GM19372 (cell line): ENCODE measurements around the gene RIC8A.
"Not testable (repeated sequence)": the region's sequence is repeated elsewhere in the genome, so short reads cannot be mapped to it uniquely, and the experiment has no call there.

Experiments used
- ATAC-seq: cut with Tn5 transposase; IDR thresholded peaks from one replicate; pipeline ENCODE4 v1.9.1; 2021; ENCODE audit warnings: mild to moderate bottlenecking, low read depth, moderate library complexity; ENCODE audit not compliant: unreplicated experiment

RIC8A gene

GRCh38 chr11:236774-237767, 29.6 kb downstream of the RIC8A start, which contains the start of gene PSMD13:
PSMD13 (plus strand) TSS chr11:236976; CDS start chr11:237050, 74 bp downstream.
- peak; percentile 77 for ATAC-seq

GRCh38 chr11:238346-238745, 30.8 kb downstream of the RIC8A start:
- ATAC-seq, result not testable (repeated sequence)

GRCh38 chr11:240315-240714, 32.8 kb downstream of the RIC8A start:
- ATAC-seq, result no peak

- ATAC-seq, result no peak
Observed at GRCh38 chr11:241634-242033, 34.1 kb downstream of the RIC8A start.

- no peak for ATAC-seq
Observed at GRCh38 chr11:244376-244775, 36.9 kb downstream of the RIC8A start.

GRCh38 chr11:249062-249461, 41.6 kb downstream of the RIC8A start:
- ATAC-seq, result no peak

- no peak for ATAC-seq
Observed at GRCh38 chr11:250274-250673, 42.8 kb downstream of the RIC8A start.

GRCh38 chr11:250740-251299, 43.3 kb downstream of the RIC8A start:
- no peak for ATAC-seq

- ATAC-seq, result no peak
Observed at GRCh38 chr11:251550-251949, 44.0 kb downstream of the RIC8A start.

GRCh38 chr11:252666-253065, 45.2 kb downstream of the RIC8A start:
- ATAC-seq, result no peak

GRCh38 chr11:253160-253885, 45.8 kb downstream of the RIC8A start:
- no peak for ATAC-seq

GRCh38 chr11:253886-254270, 46.4 kb downstream of the RIC8A start:
- no peak for ATAC-seq

- ATAC-seq, result no peak
Observed at GRCh38 chr11:255176-255575, 47.7 kb downstream of the RIC8A start.

GRCh38 chr11:255816-256215, 48.3 kb downstream of the RIC8A start:
- no peak for ATAC-seq

GRCh38 chr11:256952-257737, 49.6 kb downstream of the RIC8A start:
- ATAC-seq, result no peak

GRCh38 chr11:257766-258493, 50.4 kb downstream of the RIC8A start:
- no peak for ATAC-seq

- ATAC-seq, result no peak
Observed at GRCh38 chr11:259413-259812, 51.9 kb downstream of the RIC8A start.

GRCh38 chr11:261624-262023, 54.1 kb downstream of the RIC8A start:
- ATAC-seq, result no peak
